SK-N-DZ (cell line): ENCODE measurements around the gene SUGP2.

ENCODE experiments used
- DNase-seq: peaks from one replicate; pipeline ENCODE4 v3.0.0-alpha.2; 2015; ENCODE audit warnings: low spot score

Gene SUGP2

DNA sequence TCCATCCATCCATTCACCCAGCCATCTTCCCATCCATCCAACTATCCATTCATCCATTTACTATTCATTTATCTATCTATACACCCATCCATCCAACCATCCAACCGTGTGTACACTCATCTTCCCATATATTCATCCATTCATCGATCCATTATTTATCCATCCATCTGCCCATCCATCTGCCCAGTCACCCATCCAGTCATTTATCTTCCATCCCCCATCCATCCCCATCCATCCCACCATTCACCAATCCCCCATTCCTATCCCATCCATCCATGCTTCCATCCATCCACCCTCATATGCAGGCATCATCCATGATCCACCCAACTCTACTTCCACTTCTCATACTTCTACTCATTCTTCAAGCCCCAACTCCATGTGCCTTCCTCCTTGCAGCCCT is 78.3 kb downstream of the SUGP2 start:
- DNase-seq: no peak

DNA sequence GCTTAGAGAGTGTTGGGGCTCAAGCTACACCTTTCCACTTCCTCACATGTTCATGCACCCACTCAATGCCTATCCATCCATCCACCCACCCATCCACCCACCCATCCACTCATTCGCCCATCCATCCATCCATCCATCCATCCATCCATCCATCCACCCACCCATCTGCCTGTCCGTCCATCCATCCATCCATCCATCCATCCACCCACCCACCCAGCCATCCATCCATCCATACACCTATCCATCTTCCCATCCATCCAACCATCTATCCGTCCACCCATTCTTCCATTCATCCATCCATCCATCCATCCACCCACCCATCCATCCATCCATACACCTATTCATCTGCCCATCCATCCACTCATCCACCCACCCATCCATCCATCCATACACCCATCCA is 79.2 kb downstream of the SUGP2 start:
- no peak for DNase-seq

DNA sequence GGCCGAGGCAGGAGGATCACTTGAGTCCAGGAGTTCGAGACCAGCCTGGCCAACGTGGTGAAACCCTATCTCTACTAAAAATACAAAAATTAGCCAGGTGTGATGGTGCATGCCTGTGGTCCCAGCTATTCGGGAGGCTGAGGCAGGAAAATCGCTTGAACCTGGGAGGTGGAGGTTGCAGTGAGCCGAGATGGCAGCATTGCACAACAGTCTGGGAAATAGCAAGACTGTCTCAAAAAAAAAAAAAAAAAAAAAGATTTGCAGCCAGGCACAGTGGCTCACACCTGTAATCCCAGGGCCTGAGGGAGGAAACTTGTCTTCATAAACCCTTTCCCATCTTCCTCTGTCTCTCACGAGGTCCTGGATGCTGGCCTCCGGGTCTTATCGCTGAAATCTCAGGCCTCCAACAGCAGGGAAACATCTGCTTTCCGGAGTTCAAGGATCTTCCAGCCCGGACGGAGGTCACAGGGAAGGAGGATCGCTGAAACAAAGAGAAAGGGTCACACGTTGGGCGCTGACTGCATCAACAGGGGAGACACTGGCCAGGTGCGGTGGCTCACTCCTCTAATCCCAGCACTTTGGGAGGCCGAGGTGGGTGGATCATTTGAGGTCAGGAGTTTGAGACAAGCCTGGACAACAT is 80.8 kb downstream of the SUGP2 start:
- DNase-seq: peak; percentile 53

DNA sequence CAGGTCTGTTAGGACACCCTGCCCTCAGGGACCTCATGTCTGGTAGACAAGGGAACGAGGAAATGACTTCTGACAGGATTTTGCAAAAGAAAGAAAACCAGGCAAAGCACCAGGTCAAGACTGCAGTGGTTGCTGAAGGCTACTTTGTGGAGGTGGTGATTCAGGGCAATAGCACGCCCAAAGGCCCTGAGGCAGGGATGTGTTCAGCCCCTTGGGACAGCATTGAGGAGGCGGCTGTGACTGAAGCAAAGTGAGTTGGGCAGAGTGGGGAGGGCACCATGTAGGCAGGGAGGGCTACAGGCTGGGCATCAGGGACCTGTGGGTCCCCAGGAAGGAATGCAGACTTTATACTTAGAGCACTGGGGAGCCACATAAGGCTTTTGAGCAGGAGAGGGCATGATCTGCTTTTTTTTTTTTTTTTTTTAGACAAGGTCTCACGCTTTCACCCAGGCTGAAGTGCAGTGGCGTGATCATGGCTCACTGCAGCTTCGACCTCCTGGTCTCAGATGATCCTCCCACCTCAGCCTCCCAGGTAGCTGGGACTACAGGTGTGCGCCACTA is 81.5 kb downstream of the SUGP2 start:
- DNase-seq: no peak

DNA sequence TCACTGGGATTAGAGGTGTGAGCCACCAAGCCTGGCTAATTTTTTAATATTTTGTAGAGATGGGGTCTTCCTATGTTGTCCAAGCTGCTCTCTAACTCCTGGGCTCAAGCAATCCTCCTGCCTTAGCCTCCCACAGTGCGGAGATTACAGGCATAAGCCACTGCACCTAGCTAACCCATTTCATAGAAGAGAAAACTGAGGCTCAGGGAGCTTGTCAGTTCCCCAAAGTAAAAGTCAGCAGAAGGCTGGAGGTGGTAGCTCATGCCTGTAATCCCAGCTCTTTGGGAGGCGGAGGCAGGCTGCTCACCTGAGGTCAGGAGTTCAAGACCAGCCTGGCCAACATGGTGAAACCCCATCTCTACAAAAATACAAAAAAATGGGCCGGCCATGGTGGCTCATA is 83.5 kb downstream of the SUGP2 start:
- DNase-seq: no peak

DNA sequence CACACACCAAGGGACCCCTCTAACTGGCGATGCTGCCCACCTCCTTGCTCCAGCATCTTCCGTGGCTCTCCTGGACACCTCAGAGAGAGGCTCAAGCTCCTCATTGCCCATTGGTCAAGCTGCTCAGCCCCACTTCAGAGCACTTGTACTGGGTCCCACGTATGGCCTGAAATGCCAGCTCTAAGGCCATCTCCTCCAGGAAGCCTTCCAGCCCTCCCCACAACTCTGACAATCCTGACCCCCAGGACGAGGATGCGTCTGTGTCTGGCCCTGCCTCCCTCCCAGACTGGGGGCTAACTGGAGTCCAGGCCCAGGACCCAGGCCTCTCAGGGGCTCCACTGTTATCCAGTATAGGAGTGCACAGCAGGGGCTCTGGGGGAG is 84.4 kb downstream of the SUGP2 start:
- no peak for DNase-seq

DNA sequence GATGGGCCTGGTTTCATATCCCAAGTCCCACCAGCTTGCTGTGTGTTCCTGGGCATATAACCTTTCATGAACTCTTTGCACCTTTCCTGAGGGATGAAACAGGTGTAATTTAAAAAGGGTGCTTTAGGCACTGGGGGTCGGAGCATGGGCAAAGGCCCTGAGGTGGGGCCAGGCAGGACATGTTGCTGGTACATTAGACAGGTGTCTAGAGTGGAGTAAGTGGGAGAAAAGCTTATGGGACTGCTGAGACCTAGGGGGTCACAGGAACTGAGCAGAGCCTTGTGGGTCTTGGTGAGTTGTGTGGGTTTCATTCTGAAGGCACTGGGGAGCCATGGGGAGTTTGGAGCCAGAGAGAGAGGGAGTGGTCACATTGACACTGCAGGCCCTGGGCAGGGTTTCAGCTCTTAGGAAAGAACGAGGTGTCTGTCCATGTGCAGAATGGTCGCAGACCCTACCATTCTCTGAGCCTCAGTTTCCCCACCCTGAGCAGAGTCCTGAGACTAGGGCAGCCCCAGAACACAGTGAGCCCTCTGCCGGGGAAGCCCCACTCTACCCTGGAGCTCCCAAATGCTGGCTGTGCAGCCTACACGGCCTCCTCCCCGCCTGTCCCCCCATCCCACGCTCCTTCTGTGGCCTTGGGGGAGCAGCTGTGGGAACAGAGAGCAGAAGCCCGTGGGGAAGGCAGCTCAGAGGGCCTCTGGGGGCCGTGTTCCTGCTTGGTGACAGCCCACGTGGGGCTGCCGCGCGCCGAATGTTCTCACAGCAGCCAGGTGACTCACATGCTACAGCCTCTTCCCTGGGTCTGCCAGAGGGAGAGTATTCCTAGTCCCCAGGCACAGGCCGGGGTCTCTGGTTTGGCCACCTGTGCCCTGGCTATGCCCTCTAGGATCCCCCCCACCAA is 85.0 kb downstream of the SUGP2 start:
- DNase-seq: no peak

DNA sequence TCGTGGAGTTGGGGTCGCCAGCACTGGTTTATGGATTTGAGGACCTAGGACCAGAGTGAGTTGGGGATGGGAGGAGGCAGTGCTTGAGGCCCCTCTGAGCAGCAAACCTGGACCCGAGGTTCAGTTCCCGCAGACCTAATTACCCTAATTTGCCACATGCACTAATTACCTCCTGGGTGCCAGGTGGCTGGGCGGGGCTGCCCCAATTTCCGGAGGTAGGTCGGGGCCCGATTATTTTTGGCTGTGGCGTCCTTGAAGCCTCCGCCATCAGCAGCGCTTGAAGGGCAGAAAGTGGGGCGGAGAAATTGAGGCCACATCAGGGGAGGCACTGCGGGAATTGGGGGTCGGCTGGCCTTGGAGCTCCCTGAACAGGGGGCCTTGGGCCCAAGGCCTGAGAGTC is 86.4 kb downstream of the SUGP2 start:
- DNase-seq: no peak

DNA sequence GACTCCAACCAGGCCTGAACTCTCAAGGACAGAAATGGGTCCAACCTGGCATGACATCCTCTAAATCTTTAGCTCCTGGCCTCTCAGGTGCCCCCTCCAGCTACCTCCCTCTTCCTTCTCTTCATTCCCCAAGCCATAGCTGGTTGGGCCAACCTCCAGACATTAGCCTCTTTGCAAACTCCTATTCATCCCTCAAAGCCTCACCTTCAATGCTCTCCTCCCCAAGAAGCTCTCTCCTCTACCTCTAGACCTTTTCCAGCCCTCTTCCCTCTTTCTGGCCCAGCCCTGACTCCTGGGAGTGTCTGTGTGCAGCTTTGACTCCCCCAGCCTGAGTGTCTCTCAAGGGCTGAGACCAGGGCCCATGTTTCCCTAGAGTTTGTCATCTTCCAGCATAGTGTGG is 87.0 kb downstream of the SUGP2 start:
- DNase-seq: no peak

DNA sequence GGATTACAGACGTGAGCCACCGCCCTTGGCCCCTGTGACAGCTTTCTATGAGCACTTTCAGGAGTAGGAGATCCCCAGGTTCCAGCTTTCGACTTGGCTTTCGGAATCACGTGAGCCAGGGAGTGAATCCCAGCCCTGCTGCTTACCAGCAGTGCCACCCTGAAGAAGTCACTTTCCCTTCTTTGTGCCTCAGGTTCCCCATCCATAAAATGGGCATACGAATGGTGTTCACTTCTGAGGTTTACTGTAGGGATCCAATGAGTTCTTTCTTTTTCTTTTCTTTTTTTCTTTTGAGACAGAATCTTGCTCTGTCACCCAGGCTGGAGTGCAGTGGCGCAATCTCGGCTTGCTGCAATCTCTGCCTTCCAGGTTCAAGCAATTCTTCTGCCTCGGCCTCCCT is 88.0 kb downstream of the SUGP2 start:
- no peak for DNase-seq

DNA sequence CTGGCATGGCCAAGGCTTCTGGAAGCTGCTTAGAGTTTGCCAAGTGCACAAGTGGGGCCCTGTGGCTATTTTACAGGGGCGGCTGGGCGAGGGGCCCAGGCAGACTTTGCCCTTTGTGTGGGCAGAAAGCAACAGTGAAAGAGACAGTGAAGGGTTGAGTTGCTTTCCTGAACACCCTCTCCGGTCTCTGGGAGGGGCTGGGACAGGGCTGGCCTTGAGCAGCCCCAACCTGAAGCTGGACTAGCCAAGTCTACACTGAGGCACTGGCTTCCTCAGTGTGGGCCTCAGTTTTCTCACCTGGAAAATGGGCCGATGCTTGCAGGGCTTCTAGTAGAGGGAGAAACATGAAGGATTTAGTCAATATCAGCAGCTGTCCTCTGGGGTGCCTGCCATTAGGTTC is 89.9 kb downstream of the SUGP2 start:
- no peak for DNase-seq

DNA sequence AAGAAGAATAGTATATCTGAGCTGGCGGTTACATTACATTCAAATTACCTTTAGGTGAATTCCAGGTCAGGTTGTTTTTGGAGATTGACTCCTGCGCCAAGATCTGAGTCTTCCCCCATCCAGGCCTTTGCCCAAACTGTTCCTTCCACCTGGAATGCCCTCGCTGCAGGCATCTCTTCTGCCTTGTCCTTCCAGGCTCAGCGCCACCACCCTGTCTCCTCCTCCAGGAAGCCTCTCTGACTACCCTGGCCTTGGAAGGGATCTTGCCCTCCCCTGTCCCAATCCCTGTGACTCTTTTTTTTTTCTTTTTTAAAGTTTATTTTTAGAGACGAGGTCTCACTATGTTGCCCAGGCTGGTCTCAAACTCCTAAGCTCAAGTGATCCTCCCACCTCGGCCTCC is 90.6 kb downstream of the SUGP2 start:
- DNase-seq: no peak

DNA sequence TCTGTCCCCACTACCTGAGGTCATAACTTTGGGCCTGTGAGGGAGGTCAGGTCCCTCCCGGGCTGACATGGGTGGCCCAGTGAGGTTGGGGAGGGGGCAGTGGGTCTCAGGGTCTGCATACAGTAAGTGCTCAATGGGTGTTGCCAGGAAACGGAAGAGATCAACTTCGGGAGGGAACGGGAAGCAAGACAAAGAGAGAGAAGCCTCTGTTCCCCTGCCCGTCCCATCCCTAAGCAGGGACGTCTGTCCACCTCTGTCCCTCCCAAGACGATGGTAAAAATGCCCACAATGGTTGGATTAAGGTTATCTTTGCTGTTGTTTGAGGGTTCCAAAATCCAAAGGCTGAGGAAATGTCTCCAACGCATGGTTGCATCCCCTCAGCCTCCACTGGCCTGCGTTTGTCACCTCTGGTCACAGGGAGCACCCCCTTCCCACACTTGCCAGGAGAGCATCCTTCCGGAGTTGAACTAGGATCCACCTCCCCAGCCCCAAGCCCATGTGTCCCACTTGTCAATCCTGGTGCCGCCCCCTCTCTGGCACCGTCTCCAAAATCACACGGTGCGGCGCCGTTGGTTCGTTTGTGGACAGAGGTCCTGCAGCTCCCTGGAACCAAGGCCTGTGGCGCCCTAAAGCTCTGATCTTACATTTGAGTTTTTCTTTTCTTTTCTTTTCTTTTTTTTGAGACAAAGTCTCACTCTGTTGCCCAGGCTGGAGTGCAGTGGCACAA is 91.5 kb downstream of the SUGP2 start:
- DNase-seq: no peak
